GM19463 (cell line): ENCODE results near the gene HIP1R.
"Not testable (repeated sequence)": the region's sequence is repeated elsewhere in the genome, so short reads cannot be mapped to it uniquely, and the experiment has no call there.

Source experiments
- ATAC-seq: cut with Tn5 transposase; IDR thresholded peaks from one replicate; pipeline ENCODE4 v1.9.1; 2021; ENCODE audit warnings: mild to moderate bottlenecking, moderate library complexity; ENCODE audit not compliant: unreplicated experiment

HIP1R gene

GRCh38 chr12:122872815-122873361 lies 37.6 kb downstream of the HIP1R start:
- ATAC-seq = no peak

- ATAC-seq = no peak
Measured at GRCh38 chr12:122873540-122873939, 38.3 kb downstream of the HIP1R start.

GRCh38 chr12:122874081-122874480 lies 38.8 kb downstream of the HIP1R start:
- no peak for ATAC-seq

GRCh38 chr12:122875590-122876220 lies 40.4 kb downstream of the HIP1R start:
- peak; percentile 83 for ATAC-seq

GRCh38 chr12:122876281-122876680 lies 41.0 kb downstream of the HIP1R start:
- not testable (repeated sequence) for ATAC-seq

- ATAC-seq = no peak
Measured at GRCh38 chr12:122876731-122877130, 41.5 kb downstream of the HIP1R start.

GRCh38 chr12:122878780-122879612 lies 43.7 kb downstream of the HIP1R start:
- ATAC-seq = no peak

GRCh38 chr12:122880155-122880667 lies 45.0 kb downstream of the HIP1R start:
- ATAC-seq = no peak

GRCh38 chr12:122880668-122881067 lies 45.4 kb downstream of the HIP1R start:
- no peak for ATAC-seq

- ATAC-seq = no peak
Measured at GRCh38 chr12:122882908-122883558, 47.8 kb downstream of the HIP1R start.

GRCh38 chr12:122884091-122884826 lies 49.0 kb downstream of the HIP1R start:
- ATAC-seq = no peak

GRCh38 chr12:122884860-122885259 lies 49.6 kb downstream of the HIP1R start:
- no peak for ATAC-seq

- ATAC-seq = no peak
Measured at GRCh38 chr12:122886161-122886560, 50.9 kb downstream of the HIP1R start.

- peak; percentile 88 for ATAC-seq
Measured at GRCh38 chr12:122886851-122887818, 51.9 kb downstream of the HIP1R start.

GRCh38 chr12:122887819-122888212 lies 52.6 kb downstream of the HIP1R start:
- ATAC-seq = peak; percentile 19

GRCh38 chr12:122888232-122888752 lies 53.0 kb downstream of the HIP1R start:
- no peak for ATAC-seq

GRCh38 chr12:122889761-122890520 lies 54.7 kb downstream of the HIP1R start:
- ATAC-seq = no peak
